Measurements from ENCODE around the gene TOR1AIP2.
"Not testable (repeated sequence)": the region's sequence is repeated elsewhere in the genome, so short reads cannot be mapped to it uniquely, and the experiment has no call there.

Gene TOR1AIP2

DNA sequence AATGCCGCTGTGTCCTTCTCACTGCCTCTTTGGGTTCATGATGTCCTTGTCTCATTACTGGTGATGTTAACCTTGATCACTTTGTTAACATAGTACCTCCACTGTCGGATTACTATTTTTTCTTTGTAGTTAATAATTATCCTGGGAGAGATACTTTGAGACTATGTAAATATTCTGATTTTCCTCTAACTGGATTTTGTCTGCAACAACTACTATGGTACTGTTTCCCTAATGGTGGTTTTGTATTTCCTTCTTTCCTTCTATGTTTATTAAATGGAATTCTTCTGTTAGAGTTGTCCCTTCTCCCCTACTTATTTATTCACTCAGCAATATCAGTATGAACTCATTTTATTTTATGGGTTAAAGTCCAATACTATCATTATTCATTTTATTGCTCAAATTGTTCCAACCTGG lies 4.2 kb downstream of the TOR1AIP2 start:
- no peak for DNase-seq

DNA sequence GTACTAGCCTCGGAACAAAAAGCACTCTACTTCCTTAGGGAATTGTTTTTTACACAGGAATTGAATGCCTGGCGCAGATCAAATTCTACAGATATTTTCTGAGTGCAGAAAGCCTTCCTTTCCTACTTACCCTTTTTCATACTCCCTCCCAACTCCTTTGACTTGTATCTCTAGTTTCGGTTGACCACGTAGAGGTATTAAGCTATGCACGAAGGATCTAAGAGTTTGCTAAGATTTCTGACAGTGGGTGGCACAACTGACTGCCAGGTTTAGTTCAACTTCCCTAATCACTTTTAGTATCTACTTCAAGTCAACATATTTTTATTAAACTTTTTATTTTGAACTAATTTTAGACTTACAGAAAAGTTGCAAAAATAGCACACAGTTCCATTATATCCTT lies 5.0 kb downstream of the TOR1AIP2 start:
- no peak for DNase-seq

DNA sequence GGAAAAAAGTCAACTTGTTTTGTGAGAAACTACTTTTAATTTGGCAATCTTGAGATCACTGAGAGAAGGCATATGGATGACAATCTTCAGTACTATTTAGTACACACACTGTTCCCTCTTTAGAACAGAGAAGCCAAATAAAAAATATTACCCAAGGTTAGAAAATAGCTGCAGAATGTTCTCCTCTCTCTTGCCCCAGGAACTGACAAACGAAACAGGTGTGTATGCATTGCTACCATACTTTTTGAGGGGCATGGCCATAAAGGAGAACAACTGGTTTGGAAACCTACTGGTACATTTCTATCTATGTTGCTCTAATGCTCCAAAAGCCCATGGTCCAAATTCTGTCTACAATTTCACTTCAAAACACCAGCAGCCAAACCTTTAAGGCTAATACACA lies 5.7 kb downstream of the TOR1AIP2 start:
- no peak for DNase-seq

DNA sequence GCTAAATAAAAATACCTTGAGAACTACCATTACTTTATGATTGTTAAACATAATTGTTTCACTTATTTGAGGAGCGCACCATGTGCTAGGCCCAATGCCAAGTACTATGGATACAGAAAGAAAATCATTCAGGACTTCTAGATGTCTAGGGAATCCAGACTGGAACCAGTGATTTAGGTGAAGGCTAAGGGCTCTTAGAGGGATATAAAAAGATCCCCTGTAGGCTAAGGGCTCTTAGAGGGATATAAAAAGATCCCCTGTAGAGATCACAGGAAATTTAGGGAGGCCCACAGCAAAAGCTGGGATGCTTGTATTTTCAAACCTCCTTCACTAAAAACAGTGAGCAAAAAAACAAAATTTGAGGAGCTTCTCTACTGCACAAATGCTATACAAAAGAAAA lies 6.7 kb downstream of the TOR1AIP2 start:
- no peak for DNase-seq

DNA sequence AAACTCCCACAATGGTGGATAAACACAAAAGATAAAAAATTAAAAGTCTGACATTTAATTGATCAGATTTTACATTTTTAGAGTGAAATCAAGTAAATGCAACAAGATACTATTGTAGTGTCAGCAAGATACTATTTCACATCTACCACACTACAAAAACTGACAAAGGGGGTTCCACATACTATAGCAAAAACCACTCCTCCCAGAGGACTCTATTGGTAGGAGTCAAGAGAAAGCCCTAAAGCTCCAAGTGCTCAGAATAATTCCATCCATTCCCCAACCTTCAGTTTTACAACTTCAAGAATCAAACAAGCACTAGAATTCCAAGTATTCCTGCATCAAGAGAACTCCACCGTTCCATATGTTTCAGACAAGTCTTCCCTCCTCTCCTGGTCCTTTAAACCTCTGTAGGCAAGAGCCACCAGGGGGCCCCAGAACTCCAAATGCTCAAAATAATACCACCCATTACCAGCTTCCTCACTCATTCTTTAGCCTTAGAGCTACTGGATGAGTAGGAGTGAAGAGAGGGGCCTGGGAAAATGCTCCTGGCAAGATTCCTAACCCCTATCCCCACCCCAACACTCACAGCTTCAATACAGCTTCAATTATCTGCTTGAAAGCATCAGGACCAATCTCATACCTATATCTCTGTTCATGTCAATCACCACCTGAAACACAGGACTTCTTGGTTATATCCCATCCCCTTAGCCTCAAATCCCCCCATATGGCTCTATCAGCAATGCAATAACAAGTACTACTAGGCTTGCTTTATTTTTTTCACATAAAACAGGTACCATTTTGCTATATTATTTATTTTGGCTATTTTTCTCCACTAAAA lies 9.9 kb downstream of the TOR1AIP2 start:
- peak; percentile 42 for DNase-seq

DNA sequence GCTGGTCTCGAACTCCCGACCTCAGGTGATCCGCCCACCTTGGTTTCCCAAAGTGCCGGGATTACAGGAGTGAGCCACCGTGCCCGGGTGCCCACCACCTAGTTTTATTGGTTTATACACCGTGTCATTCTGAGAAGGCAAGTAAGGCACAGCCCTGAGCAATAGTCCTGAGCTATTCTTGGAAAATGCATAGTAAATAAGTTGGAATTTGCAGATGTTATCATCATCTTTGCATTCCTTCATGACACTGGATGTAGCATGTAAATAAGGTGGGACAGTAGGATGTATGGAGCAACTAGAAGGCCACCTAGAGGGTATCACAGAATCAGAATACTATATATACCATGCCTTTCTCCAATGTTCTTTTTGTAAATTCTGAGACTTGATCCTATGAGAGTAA lies 11.0 kb downstream of the TOR1AIP2 start:
- no peak for DNase-seq

DNA sequence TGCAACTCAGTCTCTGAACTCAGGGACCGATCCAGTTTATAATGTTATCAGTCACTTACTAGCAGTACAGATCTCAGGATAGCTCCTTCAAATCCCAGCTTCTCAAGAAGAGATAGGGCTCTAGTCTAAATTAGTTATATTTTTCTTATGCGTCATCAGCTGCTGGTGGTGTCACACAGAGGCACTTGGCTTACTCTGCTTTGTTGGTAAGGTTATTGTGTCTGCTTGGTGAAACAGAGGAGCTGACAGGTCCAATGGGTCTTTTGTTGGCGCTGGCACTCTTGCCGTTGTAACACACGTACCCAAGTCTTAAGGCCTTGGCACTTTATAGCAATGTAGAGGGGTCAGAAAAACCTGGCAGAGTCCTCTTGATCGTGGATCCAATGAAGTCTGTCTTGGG lies 12.2 kb downstream of the TOR1AIP2 start:
- DNase-seq = no peak

DNA sequence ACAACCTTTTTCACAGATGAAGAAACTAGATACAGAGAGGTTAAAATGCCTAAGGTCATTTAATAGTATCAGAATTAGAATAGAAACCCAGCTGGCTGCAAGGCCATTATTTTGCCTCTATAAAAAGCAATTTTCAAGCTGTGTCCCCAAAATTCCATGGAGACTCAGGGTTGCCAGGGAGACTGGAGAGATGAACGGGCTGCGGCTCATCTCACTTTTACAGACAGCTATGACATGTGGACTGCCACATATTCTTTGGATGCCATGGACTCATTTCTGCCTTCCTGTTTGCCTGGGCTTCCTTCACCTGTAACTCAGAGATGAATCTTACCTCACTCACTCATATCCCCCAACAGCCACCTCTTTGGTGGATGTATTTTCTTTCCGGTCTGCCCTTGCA lies 17.0 kb downstream of the TOR1AIP2 start:
- no peak for DNase-seq

DNA sequence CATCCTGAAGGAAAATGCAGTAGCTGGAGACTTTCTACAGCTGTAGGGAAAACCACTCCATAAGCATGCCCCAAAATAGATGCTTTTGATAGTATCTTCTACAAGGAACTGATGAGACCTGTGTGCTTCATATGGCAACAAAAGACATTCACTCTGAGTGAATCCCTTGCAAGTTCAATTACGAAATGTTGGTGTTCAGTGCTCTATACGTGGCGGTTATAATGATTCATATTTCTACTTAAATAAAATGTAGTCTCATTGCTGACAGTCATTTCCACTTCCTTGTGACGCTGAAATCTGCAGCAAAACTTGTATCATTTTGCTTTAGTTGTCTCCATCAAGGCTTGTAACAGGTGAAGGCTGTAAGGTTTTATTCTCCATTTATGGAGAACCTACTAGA lies 20.6 kb downstream of the TOR1AIP2 start:
- DNase-seq = no peak

DNA sequence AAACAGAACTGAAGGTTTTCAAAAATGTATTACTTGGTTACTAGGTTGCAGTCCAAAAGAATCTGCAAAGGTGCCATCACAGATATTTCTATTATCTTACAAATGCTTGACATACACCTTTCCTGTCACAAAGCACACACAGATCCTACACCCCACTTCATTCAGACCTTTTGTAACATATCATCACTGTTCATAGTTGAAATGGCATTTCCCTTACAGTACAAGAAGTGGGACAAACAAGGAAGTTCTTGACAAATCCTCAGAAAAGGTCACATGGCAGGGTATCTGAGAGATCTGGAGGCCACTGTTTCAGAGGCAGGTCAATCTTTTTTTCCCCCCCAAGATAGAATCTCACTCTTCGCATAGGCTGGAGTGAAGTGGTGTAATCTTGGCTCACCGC lies 21.3 kb downstream of the TOR1AIP2 start:
- DNase-seq = no peak

DNA sequence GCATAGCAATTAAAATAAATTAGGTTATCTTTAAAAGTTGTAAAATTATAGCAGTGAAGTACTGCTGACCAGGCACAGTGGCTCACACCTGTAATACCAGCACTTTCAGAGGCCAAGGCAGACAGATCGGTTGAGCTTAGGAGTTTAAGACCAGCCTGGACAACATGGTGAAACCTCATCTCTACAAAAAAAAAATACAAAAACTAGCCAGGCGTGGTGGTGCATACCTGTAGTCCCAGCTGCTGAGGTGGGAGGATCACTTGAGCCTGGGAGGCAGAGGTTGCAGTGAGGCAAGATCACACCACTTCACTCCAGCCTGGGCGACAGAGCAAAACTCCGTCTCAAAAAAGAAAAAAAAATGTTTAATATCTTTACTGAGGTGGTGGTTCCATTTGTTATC lies 21.8 kb downstream of the TOR1AIP2 start:
- DNase-seq = not testable (repeated sequence)

DNA sequence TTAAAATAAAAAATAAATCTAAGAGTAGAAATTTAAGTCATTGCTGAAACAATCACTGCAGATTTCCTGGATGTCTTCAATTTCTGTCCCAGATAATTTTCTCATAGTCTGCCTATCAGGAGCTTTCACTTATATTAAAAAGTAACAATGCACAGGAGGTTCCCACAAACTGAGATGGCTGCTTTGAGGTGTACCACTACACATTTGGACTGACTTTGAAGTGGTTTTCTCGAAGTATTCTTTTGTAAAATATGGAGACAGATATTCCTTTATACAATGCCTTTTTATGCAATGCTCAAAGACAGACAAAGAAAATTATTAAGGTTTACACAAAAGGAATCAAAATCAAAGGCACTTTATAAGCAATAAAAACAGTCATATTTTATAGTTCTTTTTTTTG lies 24.5 kb downstream of the TOR1AIP2 start:
- DNase-seq = no peak

DNA sequence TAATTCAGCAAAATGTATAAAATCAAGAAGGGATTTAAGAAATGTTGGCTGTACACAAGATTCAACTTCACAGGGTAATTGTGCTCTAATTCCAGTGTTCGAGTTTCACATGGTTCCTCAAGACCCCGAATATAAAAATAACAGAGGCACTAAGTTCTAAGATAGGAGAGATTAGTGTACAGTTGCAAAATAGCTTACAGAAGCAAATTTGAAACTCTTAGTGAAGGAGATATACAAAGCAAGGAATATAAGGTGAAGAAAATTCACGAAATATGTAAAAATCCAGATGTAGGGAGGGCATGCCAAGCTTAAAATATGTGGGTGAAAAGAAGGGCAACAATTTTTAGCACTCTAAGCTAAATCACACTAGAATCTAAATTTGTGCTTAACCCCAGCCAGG lies 29.4 kb downstream of the TOR1AIP2 start:
- DNase-seq = no peak

DNA sequence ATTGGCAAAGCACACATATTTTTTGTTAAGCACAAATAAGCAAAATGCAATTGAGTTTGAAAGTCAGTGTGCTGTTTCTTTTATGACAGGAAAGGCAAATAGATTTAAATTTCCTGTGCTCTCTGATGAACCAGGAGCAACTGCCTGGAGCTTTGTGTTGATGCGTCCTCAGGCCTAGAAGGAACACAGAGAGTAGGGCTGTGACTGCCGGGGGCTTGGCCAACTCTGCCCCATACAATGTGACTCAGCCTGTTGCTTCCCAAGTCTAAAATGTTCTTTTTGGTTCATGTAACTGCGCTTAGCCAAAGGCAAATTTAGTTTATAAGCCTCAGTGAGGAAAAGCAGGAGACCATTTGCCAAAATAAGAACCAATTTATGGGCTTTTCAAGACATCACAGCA lies 37.5 kb downstream of the TOR1AIP2 start:
- no peak for DNase-seq

DNA sequence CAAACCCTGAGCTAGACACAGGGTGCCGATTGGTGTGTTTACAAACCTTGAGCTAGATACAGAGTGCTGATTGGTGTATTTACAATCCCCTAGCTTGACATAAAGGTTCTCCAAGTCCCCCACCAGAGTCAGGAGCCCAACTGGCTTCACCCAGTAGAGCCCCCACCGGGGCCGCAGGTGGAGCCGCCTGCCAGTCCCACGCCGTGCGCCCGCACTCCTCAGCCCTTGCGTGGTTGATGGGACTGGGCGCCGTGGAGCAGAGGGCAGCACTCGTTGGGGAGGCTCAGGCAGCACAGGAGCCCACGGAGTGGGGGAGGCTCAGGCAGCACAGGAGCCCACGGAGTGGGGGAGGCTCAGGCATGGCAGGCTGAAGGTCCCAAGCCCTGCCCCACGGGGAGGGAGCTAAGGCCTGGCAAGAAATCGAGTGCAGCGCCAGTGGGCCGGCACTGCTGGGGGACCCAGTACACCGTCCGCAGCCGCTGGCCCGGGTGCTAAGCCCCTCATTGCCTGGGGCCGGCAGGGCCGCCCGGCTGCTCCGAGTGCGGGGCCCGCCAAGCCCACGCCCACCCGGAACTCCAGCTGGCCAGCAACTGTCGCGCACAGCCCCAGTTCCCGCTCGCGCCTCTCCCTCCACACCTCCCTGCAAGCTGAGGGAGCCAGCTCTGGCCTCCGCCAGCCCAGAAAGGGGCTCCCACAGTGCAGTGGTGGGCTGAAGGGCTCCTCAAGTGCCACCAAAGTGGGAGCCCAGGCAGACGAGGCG lies 40.7 kb downstream of the TOR1AIP2 start:
- not testable (repeated sequence) for DNase-seq

DNA sequence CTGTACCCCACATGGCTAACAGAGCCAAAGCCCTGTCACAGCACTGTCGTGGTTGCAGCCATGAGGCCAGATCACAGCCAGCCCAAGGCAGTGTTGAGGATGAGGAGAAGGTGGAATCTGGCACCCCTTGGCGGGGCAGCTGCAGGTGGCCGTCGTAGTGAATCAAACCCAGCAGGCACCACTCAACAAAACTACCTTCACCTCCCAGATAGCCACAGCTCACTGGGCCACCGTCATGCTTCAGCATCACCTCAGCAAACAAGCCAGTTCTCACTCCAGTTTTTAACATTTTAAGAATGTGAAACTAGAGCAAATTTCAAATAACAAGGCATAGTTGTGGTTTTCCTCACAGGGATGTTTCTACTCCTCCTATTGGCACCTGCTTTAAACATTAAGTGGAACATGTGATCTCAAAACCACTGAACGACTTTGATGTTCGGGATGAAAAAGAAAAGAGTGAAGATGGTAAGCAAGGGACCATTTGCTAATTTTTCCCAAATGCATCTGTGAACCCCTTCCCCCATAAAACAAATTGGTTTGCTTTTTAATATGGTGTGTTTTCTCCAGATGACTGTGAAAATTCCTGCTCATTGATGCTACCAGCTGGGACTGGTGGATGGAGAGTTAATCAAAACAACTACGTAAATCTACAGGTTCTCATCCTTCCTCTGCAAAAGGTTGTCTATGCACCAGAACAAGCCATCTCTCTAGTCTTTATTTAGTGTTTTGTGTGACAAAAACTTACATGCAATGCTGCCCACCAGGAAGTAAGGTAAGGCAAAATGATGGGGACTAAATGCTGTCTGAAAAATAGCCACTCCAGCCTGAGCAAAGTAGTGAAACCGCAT lies 45.5 kb downstream of the TOR1AIP2 start:
- no peak for DNase-seq

DNA sequence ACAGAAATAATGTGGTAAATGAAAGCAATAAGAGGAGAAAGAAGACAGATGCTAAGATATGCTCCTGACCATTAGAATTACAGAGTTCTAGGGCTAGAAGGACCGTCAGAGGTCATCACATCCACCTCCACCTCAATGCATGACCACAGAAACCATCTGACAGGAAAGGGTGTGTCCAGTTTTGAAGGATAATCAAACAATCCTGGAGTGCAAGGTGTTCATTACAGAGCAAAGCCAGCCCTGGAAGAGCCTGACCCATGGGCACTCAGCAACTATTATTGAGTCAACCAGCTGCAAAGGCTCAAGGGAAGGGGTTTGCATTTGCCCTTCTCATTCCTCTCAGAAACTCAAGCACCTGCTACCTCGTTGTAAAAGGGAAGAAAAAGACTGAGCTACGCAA lies 46.4 kb downstream of the TOR1AIP2 start:
- DNase-seq = no peak

DNA sequence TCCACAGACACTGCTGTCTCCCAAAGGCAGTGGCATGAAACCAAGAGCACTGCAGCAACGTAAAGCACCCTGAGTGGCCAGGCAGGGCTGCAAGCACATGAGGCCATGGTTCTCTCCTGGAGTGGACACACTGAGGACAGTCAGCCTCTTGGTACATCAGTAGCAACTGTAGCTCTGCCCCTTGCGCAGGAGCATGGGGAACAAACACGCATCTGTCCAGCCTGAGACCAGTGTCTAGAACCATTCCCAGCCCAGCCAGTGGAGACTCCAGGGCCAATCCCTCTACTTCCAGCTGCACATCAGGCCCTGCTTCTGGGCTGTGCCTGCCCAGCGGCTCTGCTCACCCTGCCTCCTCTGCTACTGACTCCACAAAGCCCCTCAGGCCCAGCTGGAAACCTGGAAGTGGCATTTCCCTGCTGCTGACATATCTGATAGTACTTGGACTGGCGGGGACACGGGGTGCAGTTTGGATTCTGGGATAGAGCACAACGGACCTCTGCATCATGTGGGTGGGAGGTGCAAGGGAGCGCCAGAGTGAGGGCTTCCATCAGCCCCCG lies 49.0 kb downstream of the TOR1AIP2 start:
- no peak for DNase-seq

DNA sequence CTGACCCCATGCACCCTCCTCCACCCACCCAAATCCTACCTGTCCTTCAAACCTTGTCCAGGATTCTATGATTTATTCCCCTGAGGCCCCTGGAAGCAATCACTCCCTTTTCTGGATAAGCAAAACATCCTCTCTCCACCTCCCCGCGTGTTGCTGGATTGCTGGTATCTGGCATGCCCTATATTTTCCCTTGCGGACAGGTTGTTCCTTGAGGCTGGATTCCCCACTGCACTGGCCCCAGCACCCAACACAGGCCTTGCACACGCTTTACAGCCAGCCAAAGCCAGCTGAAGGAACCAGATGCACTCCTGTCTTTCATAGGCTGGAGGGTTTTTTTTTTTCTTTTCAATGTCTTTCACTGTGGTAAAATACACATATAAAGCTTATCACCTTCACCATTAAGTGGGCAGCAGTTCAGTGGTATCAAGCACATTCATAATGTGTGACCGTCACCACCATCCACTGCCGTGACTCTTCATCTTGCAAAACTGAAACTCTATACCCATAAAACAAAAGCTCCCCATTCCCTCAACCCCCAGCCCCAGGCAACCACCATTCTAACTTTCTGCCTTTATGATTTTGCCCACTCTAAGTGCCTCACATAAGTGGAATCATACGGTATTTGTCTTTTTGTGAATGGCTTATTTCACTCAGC lies 50.9 kb downstream of the TOR1AIP2 start:
- no peak for DNase-seq

DNA sequence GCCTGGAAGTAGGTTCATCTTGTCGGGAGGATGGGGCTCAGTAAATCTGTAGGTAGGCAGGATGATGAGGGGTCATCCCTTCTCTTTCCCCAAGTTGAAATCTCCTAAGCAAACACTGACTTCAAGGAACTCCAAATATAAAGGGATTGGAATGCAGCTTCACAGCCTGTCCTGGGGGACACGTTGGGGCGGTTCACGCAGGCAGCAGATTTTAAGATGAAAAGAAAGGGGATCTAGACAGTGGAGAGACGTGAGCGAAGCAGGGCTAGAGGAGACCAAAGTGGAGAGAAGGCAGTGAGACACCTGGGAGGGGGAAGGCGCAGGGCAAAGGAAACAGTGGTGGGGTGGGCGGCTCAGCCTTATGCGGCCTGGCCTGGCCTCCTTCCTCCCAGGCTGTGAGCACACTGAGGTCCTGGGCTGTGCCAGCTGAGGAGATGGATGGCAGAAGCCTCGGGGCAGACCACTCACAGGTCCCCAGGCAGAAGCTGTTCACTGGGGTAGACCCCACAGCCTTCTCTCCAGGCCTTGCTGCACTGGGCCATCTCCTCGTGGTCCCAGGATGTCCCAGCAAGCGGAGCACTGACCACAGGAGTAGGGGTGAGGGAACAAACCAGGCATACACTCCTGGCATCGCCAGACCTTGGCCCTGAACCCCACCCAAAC lies 51.7 kb downstream of the TOR1AIP2 start:
- no peak for DNase-seq

DNA sequence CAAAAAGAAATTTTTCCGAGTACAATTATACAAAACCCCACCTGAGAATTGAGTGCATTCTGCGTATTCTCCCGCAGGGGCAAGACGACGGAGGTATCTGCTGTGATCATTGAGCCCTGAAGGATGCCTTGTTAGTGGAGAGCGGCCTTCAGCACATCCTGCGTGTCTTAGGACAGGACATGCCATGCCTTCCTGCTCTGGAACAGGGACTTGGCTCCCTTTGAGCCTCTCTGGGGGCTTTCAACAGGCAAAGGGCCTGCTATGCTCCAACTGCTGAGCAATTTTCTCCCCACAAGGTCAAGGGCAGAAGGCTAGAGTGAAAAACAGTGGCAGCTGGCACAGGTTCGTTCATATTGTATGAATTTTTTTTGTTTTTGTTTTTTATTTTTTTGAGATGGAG lies 52.4 kb downstream of the TOR1AIP2 start:
- no peak for DNase-seq

DNA sequence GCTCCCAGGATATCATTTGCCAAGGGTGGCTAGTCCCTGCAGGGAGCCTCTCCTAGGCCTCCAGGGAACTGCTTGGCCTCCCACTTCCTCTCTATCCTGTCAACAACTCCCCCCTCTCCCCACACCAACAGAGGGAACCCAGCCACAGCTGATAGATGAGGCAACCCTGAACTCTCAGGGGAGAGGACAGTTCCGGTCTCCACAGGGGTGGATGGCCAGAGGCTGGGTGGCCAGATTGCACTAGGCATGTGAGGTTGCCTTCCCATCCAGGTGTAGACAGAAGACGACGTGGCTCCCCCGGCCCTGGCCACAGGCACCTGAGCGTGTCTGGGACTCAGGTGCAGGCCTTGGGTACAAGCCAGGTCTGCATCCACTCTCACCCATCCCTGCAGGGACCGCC lies 53.3 kb downstream of the TOR1AIP2 start:
- no peak for DNase-seq
